ENCODE measurements around the gene LGI1.

DNA sequence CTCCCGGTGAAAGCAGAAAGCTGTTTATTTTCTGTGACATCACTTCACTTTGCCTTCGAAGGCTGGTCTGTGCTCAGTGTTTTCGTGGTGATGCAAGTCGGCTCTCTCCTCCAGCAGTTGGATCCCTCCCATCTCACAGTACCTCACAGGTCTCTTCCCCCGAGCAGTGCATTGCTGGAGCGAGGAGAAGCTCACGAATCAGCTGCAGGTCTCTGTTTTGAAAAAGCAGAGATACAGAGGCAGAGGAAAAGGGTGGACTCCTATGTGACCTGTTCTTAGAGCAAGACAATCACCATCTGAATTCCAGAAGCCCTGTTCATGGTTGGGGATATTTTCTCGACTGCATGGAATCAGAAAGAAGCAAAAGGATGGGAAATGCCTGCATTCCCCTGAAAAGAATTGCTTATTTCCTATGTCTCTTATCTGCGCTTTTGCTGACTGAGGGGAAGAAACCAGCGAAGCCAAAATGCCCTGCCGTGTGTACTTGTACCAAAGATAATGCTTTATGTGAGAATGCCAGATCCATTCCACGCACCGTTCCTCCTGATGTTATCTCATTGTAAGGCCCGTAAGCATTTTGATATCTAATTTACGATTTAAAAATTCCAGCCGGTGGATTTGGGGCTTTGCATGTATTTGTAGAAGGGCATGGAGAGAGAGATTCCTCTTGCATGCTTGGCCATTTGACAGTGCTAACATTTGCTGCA, at the start of gene LGI1:
- TF ChIP-seq EZH2 (IDR thresholded peaks at IDR 0.05; ENCODE audit: insufficient read depth, poor library complexity, severe bottlenecking) (no peak), EZH2phosphoT487 (IDR thresholded peaks at IDR 0.05; ENCODE audit: insufficient read depth, low read depth) (0 out of 2 replicates have a peak, but pooled peaks have one; percentile 19)
